OCI-LY3 (cell line): Measurements from ENCODE around the gene DISP3.
A peak's percentile ranks its signal among the peaks of the same experiment; 100 is the strongest.

Experiments used
- EZH2phosphoT487 ChIP-seq: fragments of 200-600 bp; shearing (Covaris generic); IDR thresholded peaks from 2 replicates; pipeline ENCODE4 v1.6.1; 2018; ENCODE audit warnings: antibody characterized with exemption, mixed run types, low read depth
- TF ChIP-seq, protein P1 (sequence below): fragments of 200-600, 300-600 bp; sonication (generic); IDR thresholded peaks from 2 replicates; pipeline ENCODE4 v1.5.1; 2014; ENCODE audit warnings: antibody characterized with exemption, low read length, low read depth

DNA sequence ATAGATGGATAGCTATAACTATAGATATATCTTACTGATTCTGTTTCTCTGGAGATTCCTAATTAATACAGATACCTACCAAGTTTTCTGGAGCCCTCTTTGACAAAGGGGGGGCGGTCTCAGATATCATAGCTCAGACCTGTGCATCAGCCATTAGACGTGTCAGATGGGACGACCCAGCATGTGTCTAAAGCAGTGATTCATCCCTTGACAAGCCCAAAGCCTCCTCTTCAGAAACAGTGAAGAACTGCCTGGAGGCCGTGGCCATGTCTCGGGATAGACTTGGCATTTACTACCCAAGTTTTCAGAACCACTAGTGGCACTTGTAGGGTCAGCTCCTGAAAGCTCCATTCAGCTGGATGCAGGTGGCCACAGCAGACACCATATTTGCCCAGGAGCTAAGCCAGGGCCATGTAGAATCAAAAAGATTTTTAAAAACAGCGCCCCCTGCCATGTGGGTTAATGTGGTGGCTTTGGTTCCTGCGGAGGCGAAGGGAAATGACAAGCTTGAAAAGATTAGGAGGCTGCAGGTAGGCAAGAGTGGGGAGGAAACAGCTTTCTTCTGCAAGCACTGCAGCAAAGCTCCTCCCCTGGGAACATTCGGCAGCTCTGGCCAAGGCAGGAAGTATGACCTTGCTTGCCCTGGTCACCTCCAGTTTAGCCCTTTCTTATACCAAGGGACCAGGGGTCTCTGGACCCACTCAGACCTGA lies 93.1 kb downstream of the DISP3 start:
- TF ChIP-seq, protein P1, sequence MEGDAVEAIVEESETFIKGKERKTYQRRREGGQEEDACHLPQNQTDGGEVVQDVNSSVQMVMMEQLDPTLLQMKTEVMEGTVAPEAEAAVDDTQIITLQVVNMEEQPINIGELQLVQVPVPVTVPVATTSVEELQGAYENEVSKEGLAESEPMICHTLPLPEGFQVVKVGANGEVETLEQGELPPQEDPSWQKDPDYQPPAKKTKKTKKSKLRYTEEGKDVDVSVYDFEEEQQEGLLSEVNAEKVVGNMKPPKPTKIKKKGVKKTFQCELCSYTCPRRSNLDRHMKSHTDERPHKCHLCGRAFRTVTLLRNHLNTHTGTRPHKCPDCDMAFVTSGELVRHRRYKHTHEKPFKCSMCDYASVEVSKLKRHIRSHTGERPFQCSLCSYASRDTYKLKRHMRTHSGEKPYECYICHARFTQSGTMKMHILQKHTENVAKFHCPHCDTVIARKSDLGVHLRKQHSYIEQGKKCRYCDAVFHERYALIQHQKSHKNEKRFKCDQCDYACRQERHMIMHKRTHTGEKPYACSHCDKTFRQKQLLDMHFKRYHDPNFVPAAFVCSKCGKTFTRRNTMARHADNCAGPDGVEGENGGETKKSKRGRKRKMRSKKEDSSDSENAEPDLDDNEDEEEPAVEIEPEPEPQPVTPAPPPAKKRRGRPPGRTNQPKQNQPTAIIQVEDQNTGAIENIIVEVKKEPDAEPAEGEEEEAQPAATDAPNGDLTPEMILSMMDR, result peak; percentile 22; the same call in 1 of the 2 replicates
- no peak for TF ChIP-seq EZH2phosphoT487
